KOPT-K1 (cell line): Measurements from ENCODE around the gene DZIP1.
A peak's percentile ranks its signal among the peaks of the same experiment; 100 is the strongest.

ENCODE experiments used
- H3K27ac ChIP-seq: fragments of 200-600 bp; sonication (generic); 2 replicates; pipeline ENCODE4 v1.5.1; 2016; ENCODE audit warnings: antibody characterized with exemption, mild to moderate bottlenecking, low read depth, low read length; ENCODE audit not compliant: poor library complexity, severe bottlenecking
- H3K36me3 ChIP-seq: fragments of 200-600 bp; sonication (generic); 2 replicates; pipeline ENCODE4 v1.5.1; 2017; ENCODE audit warnings: antibody characterized with exemption, mild to moderate bottlenecking, low read length, moderate library complexity; ENCODE audit not compliant: insufficient read depth
- H3K9me3 ChIP-seq: fragments of 200-600 bp; sonication (generic); 2 replicates; pipeline ENCODE4 v1.5.1; 2017; ENCODE audit warnings: antibody characterized with exemption, low read length, mild to moderate bottlenecking; ENCODE audit not compliant: insufficient read depth, poor library complexity, severe bottlenecking

DZIP1 gene

DNA sequence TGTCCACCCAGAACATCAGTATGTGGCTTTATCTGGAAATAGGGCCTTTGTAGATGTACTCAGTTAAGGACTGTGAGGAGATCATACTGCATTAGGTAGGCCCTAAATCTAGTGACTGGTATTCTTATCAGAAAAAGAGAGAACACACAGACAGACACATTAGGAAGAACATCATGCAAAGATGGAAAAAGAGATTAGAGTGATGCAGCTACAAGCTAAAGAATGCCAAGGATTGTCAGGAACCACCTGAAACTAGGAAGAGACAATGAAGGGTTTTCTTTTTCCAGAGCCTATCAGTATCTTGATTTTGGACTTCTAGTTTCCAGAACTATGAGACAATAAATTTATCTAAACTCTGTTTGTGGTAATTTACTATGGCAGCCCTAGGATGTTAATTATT is 15.0 kb upstream of the DZIP1 start:
- Histone ChIP-seq H3K9me3 (peaks cover 4% of the 10 kb centered on the region), H3K27ac (no peak overlapping the region), H3K36me3 (no peaks in the 10 kb centered on the region)

DNA sequence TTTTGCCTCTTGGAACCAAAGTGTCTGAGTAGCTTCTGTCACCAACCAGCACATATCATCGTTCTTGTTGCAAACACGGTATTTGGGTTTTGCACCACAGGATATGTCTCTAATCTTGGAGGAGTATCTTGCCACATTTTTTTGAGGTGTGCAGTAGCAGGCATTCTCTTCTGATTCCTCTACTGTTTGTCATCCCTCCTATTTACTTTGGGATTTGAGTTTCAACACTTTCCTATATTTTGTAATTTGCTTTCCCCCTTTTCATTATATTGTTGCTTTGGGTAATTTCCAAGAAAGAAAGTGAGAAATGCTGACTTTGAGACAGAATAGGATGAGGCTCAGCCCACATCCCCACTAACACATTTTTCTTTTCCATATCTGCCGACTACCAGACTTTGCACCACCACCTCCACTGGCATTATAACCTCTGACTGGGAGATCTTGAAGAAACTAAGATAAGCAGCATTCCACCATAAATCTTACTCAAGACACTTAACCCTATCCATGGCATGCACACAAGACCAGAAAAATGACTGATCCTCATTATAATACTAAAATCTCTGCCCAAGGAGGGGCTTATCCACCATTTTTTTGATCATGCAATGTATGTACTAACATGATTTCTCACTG is 12.0 kb upstream of the DZIP1 start:
- Histone ChIP-seq H3K36me3 (no peaks in the 10 kb centered on the region), H3K27ac (no peak overlapping the region), H3K9me3 (no peaks in the 10 kb centered on the region)

DNA sequence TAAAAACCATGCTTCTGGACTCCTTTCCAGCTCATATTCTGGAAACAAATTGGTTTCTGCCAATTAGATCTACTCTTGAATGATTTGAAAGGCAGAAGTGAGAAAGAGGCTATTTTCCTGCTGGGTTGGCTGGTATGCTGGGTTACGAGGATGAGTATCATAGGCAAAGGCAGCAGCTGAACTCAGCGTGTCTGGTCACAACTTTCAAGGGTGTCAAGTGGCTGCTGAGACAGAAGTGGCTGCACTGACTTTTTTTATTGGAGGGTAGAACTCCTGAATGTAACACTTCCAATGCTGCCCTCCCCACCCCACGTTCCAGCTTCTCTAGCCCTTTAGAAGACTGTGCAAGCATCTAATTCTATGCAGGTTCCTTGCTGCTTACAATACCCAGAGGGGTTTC is 8.3 kb upstream of the DZIP1 start:
- H3K9me3 ChIP-seq: no peaks in the 10 kb centered on the region
- no peaks in the 10 kb centered on the region for H3K36me3 ChIP-seq
- H3K27ac ChIP-seq: no peak overlapping the region

DNA sequence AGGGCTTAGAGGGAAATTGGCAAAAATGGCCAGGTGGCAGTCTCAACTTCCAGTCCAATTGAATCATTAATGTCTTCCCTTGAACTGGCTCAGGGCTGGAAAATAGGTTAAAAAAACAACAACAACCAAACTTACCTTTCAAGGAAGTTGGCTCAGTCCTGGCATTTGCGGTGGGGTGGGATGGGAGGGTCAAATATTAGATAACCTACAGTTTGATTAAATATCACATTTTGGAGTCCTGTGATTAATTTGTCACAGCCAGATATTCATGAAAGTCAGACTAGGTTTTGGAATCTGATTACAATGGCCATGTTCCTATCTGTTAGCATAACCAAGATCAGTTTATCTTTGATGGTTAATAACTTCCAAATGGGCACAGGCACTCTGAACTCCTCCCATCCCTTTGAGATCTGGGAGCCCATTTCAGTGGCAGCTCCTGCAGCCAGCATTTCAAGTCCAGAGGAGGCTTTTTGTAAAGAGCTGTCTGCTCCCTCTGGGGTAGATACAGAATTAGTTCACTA is 7.8 kb upstream of the DZIP1 start:
- Histone ChIP-seq H3K27ac (no peak overlapping the region), H3K36me3 (no peaks in the 10 kb centered on the region), H3K9me3 (no peaks in the 10 kb centered on the region)

- Histone ChIP-seq H3K36me3 (no peaks in the 10 kb centered on the region), H3K9me3 (no peaks in the 10 kb centered on the region), H3K27ac (no peak overlapping the region)
Observed at GRCh38 chr13:95650696-95651095, 6.2 kb upstream of the DZIP1 start.

- H3K36me3 ChIP-seq: no peaks in the 10 kb centered on the region
- H3K9me3 ChIP-seq: peaks cover 8% of the 10 kb centered on the region
- H3K27ac ChIP-seq: no peak overlapping the region
Observed at GRCh38 chr13:95647321-95647720, 2.8 kb upstream of the DZIP1 start.

- peaks cover 8% of the 10 kb centered on the region for H3K9me3 ChIP-seq
- no peak overlapping the region for H3K27ac ChIP-seq
- H3K36me3 ChIP-seq: no peaks in the 10 kb centered on the region
Observed at GRCh38 chr13:95643936-95644598, 439 bp downstream of the DZIP1 start.

- Histone ChIP-seq H3K36me3 (no peaks in the 10 kb centered on the region), H3K27ac (no peak overlapping the region), H3K9me3 (peaks cover 8% of the 10 kb centered on the region)
Observed at GRCh38 chr13:95643571-95643935, 953 bp downstream of the DZIP1 start.

DNA sequence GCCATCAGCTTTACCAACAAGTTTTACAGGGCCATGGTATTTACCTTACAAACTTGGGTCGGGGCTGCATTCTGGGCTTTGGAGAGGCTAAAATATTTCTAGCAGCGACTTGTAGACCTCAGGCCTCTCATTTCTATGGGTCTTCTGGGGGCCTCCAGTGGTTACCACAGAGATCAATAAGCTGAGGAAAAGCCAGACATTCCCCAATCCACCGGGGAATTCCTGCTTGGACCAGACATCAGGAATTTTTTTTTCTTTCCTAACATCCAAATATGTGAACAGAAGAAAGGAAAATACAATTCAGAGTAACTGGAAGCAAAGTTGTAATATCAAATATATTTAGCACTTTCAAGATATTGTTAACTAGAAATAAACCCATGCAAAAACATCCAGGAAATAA is 1.5 kb downstream of the DZIP1 start:
- no peak overlapping the region for H3K27ac ChIP-seq
- no peaks in the 10 kb centered on the region for H3K36me3 ChIP-seq
- peaks cover 8% of the 10 kb centered on the region for H3K9me3 ChIP-seq

DNA sequence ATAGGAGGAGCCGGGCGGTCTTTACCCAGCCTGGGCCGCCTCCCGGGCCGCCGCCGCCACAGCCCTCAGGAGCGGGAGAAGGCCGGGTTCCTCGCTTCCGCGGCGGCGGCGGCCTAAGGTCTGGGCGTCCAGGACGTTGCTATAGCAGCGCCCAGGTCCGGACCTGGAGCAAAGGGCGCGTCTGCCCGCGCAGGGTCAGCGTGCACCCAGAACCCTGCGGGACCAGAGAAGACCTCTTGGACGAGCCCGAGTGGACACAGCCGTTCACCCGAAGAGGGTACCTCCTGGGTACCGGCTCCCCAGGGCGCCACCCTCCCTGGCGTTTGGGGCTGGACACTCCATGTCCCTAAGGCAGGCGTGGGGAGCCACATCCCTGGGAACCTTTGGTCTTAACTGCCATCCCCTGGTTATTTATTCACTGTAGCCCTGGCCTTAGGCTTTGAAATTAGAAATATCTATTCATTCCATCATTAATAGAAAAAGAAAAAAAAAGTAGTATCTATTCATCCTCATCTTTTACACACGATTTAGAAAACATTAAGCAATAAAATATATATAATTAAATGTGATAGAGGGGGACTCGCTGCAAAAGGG is 2.4 kb downstream of the DZIP1 start:
- H3K9me3 ChIP-seq: peaks cover 8% of the 10 kb centered on the region
- no peak overlapping the region for H3K27ac ChIP-seq
- H3K36me3 ChIP-seq: no peaks in the 10 kb centered on the region

GRCh38 chr13:95641291-95642027 is 3.0 kb downstream of the DZIP1 start:
- Histone ChIP-seq H3K36me3 (no peaks in the 10 kb centered on the region), H3K9me3 (peaks cover 8% of the 10 kb centered on the region), H3K27ac (no peak overlapping the region)

GRCh38 chr13:95636853-95637252 is 7.7 kb downstream of the DZIP1 start:
- peak overlapping the region; percentile 45 for H3K27ac ChIP-seq
- H3K9me3 ChIP-seq: no peaks in the 10 kb centered on the region
- no peaks in the 10 kb centered on the region for H3K36me3 ChIP-seq

DNA sequence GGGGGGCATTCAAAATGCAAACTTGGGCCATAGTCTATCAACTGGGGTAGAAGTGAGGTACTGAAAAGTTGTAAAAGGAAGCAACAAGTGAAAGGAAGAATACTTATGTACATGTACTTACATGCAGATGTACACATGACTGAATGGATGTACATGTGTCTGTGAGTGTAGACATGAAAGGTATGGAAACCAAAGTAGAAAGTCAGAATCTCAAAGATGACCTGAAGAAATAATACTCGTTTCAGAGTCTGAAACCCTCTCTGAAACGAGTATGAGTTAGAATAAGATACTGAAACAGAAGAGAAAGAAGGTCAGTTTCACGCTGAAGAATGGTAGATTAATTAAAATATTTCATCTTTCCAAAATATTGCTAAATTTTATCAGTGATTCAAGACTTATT is 13.9 kb downstream of the DZIP1 start:
- H3K9me3 ChIP-seq: no peaks in the 10 kb centered on the region
- no peaks in the 10 kb centered on the region for H3K36me3 ChIP-seq
- no peak overlapping the region for H3K27ac ChIP-seq

- H3K36me3 ChIP-seq: no peaks in the 10 kb centered on the region
Observed at GRCh38 chr13:95629071-95629470, 15.4 kb downstream of the DZIP1 start.

GRCh38 chr13:95628488-95628887 is 16.0 kb downstream of the DZIP1 start:
- H3K9me3 ChIP-seq: no peaks in the 10 kb centered on the region
- no peaks in the 10 kb centered on the region for H3K36me3 ChIP-seq
- no peak overlapping the region for H3K27ac ChIP-seq

More at GRCh38 chr13:95629071-95629470, 15.4 kb downstream of the DZIP1 start:
- Histone ChIP-seq H3K27ac (no peak overlapping the region), H3K9me3 (no peaks in the 10 kb centered on the region)
